Neutrophil (primary cell): ENCODE measurements around the gene ZMYM4.
"Not testable (repeated sequence)": the region's sequence is repeated elsewhere in the genome, so short reads cannot be mapped to it uniquely, and the experiment has no call there.

Experiments used
- H3K27ac ChIP-seq: fragments of 200-600 bp; sonication (generic); 2 replicates; pipeline ENCODE4 v1.5.1; 2016; ENCODE audit warnings: mild to moderate bottlenecking, moderate library complexity
- H3K27me3 ChIP-seq: fragments of 200-600 bp; sonication (generic); 2 replicates; pipeline ENCODE4 v1.6.0; 2016; ENCODE audit warnings: mild to moderate bottlenecking
- H3K36me3 ChIP-seq: fragments of 200-600 bp; sonication (generic); 2 replicates; pipeline ENCODE4 v1.5.1; 2017
- H3K4me1 ChIP-seq, 2 experiments: fragments of 200-600 bp in 1 of 2; sonication (generic) in 1 of 2; 1 replicate in 1 of 2; 2 replicates in 1 of 2; pipeline versions ENCODE4 v1.5.1 to v1.6.1; 2013 to 2016; ENCODE audit warnings: low read depth in 1 of 2, low read length in 1 of 2, mild to moderate bottlenecking in 1 of 2, moderate library complexity in 1 of 2; ENCODE audit not compliant: control insufficient read depth in 1 of 2, insufficient read depth in 1 of 2
- H3K4me3 ChIP-seq, 2 experiments: fragments of 200-600 bp in 1 of 2; sonication (generic) in 1 of 2; 1 replicate in 1 of 2; 2 replicates in 1 of 2; pipeline ENCODE4 v1.5.1; 2013 to 2016; ENCODE audit warnings: low read depth in 1 of 2, low read length in 1 of 2, mild to moderate bottlenecking in 1 of 2, moderate library complexity in 1 of 2
- H3K9me3 ChIP-seq: fragments of 200-600 bp; sonication (generic); 2 replicates; pipeline ENCODE4 v1.5.1; 2016
- TF ChIP-seq, protein P1 (sequence below): fragments of 200-600 bp; sonication (generic); IDR thresholded peaks from 2 replicates; pipeline ENCODE4 v1.5.1; 2016; ENCODE audit warnings: antibody characterized with exemption

The ZMYM4 gene

DNA sequence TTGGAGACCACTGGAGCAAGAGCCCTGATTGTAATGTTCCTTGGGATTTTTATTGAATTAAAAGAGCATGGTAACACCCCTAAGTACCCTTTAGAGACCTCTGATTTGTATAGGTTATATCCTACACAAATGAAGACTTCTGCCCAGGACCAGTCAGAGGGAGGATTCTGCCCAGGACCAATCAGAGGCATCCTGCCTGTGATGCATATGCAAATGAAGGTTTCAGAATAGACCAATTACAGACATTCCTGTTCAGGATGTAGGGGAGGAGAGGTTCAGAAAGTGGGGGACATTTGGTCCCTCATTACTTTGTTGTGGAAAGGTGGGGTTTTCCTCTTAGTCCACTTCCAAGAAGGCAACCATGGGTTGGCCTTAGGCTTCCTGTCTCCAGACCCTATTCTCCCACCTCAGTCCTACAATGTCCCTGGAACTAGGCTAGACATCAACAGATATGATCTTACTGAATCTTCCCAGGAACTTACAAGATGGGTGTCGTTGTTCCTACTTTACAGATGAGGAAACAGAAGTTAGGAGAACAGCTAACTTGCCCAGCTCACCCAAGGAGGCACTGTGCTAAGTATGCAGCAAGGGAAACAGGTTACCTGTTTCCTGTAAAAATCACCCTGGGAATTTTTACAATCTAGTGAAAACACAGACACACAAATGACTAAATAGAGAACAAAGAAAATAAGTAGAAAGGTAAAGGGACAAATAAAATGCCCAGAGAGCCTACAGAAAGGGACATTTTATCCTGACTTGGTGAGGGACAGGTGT is 38.7 kb upstream of the ZMYM4 start:
- H3K4me1 ChIP-seq = no peaks in the 10 kb centered on the region
- no peak overlapping the region for H3K4me3 ChIP-seq
- no peaks in the 10 kb centered on the region for H3K9me3 ChIP-seq
- H3K36me3 ChIP-seq = no peaks in the 10 kb centered on the region
- TF ChIP-seq, protein P1, sequence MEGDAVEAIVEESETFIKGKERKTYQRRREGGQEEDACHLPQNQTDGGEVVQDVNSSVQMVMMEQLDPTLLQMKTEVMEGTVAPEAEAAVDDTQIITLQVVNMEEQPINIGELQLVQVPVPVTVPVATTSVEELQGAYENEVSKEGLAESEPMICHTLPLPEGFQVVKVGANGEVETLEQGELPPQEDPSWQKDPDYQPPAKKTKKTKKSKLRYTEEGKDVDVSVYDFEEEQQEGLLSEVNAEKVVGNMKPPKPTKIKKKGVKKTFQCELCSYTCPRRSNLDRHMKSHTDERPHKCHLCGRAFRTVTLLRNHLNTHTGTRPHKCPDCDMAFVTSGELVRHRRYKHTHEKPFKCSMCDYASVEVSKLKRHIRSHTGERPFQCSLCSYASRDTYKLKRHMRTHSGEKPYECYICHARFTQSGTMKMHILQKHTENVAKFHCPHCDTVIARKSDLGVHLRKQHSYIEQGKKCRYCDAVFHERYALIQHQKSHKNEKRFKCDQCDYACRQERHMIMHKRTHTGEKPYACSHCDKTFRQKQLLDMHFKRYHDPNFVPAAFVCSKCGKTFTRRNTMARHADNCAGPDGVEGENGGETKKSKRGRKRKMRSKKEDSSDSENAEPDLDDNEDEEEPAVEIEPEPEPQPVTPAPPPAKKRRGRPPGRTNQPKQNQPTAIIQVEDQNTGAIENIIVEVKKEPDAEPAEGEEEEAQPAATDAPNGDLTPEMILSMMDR = no peak
- no peak overlapping the region for H3K27ac ChIP-seq
- H3K27me3 ChIP-seq = no peaks in the 10 kb centered on the region

DNA sequence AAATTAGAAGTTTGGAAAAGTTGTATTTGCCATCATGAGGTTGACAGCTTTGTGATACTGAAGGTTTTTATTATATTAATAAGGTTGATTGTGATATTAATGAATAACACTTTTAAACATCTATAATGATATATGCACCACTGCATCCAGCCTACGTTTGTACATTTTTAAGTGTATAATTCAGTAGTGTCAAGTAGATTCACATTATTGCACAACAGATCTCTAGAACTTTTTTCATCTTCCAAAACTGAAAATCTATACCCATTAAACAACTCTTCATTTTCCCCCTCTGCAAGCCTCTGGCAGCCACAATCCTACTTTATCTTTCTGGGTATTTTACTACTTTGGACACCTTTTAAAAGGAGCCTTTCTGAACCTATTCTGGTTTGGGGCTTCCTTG is 37.2 kb upstream of the ZMYM4 start:
- Histone ChIP-seq H3K4me3 (no peak overlapping the region), H3K36me3 (no peaks in the 10 kb centered on the region), H3K27ac (no peak overlapping the region), H3K27me3 (no peaks in the 10 kb centered on the region), H3K9me3 (no peaks in the 10 kb centered on the region), H3K4me1 (no peaks in the 10 kb centered on the region)
- TF ChIP-seq, protein P1 = no peak

DNA sequence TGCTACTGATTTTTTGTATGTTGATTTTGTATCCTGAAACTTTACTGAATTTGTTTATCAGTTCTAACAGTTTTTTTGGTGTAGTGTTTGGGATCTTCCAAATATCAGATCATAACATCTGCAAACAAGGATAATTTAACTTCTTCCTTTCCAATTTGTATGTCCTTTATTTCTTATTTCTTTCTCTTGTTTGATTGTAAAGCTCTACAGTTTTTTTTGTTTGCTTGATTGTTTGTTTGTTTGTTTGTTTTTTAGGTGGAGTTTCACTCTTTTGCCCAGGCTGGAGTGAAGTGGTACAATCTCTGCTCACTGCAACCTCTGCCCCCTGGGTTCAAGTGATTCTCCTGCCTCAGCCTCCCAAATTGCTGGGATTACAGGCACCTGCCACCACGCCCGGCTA is 31.7 kb upstream of the ZMYM4 start:
- H3K27me3 ChIP-seq, H3K4me1 ChIP-seq, H3K27ac ChIP-seq, H3K4me3 ChIP-seq, H3K36me3 ChIP-seq, H3K9me3 ChIP-seq: not testable (repeated sequence)

DNA sequence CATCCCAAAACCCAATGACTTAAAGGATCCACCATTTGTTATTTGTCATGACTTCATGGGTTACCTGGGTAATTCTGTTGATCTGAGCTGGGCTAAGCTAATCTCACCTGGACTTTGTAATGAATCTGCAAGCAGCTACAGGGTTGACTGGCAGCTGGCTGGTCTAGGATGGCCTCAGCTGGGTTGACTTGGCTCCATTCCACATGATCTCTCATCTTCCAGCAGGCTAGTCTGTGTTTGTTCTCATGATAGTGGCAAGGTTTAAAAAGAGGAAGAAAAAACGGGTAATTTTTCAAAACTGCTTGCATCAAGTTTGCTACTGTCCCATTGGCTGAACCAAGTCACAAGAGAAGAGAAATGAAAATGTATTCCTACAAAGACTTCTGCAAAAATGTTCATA is 24.8 kb upstream of the ZMYM4 start:
- H3K36me3 ChIP-seq = no peaks in the 10 kb centered on the region
- H3K27me3 ChIP-seq = no peaks in the 10 kb centered on the region
- no peaks in the 10 kb centered on the region for H3K9me3 ChIP-seq
- H3K4me1 ChIP-seq = no peaks in the 10 kb centered on the region
- TF ChIP-seq, protein P1 = no peak
- H3K27ac ChIP-seq = no peak overlapping the region
- H3K4me3 ChIP-seq = no peak overlapping the region

DNA sequence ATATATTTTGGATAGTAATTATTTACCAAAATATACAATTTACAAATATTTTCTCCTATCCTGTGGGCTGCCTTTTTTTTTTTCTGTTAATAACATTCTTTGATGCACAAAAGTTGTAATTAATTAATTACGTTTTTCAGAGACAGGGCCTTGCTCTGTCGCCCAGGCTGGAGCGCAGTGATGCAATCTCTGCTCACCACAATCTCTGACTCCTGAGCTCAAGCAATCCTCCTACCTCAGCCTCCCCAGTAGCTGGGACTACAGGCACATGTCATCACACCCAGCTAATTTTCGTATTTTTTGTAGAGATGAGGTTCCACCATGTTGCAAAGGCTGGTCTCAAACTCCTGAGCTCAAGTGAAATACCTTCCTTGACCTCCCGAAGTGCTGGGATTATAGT is 21.3 kb upstream of the ZMYM4 start:
- Histone ChIP-seq H3K9me3 (no peaks in the 10 kb centered on the region), H3K27me3 (no peaks in the 10 kb centered on the region), H3K4me1 (no peaks in the 10 kb centered on the region), H3K4me3 (no peak overlapping the region), H3K27ac (no peak overlapping the region), H3K36me3 (no peaks in the 10 kb centered on the region)
- TF ChIP-seq, protein P1 = no peak

DNA sequence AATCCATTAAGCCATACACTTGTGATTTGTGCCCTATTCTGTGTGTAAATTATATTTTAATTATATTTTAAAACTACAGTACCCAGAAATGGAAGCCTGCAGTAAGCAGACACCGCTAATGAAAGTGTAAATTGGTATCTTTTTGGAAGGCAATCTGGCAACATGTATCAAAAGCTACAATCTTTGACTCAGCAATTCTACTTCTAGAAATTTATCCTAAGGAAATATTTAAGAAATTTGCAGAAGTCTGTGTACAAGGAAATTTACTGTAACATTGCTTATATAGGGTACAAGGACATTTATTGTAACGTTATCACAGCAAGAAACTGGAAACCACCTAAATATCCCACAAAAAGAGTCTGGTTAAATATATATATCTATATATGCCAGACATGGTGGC is 14.6 kb upstream of the ZMYM4 start:
- Histone ChIP-seq H3K4me1 (peaks cover 0 to 5% of the 10 kb centered on the region in 2 experiments), H3K36me3 (no peaks in the 10 kb centered on the region), H3K27me3 (no peaks in the 10 kb centered on the region), H3K27ac (no peak overlapping the region), H3K4me3 (no peak overlapping the region), H3K9me3 (no peaks in the 10 kb centered on the region)
- TF ChIP-seq, protein P1 = no peak
